Retina (tissue), 1 donor: ENCODE measurements around the gene SCAANT1.

ENCODE experiments used
- DNase-seq: peaks from one replicate; pipeline ENCODE4 v3.0.0-alpha.2; 2016

The SCAANT1 gene

DNA sequence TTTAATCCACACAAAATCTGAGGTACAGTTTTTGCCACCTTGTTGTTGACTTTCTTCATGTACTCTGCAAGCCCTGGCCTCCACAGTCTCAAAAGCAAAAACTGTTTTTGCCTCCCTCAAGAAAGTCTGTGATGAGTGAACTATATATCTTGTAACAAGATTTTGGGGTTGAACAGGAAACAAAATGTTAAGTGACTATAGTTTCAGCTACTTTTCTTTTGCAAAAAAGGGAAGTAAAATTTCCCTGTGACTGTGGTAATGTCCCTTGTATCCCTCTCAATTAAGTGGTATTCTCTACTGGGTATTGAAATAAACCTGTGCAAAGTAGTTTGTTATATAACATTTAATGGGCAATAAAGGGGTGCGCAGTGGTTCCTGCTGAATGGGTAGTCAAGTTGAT is 21.3 kb upstream of the SCAANT1 start:
- DNase-seq, result no peak

DNA sequence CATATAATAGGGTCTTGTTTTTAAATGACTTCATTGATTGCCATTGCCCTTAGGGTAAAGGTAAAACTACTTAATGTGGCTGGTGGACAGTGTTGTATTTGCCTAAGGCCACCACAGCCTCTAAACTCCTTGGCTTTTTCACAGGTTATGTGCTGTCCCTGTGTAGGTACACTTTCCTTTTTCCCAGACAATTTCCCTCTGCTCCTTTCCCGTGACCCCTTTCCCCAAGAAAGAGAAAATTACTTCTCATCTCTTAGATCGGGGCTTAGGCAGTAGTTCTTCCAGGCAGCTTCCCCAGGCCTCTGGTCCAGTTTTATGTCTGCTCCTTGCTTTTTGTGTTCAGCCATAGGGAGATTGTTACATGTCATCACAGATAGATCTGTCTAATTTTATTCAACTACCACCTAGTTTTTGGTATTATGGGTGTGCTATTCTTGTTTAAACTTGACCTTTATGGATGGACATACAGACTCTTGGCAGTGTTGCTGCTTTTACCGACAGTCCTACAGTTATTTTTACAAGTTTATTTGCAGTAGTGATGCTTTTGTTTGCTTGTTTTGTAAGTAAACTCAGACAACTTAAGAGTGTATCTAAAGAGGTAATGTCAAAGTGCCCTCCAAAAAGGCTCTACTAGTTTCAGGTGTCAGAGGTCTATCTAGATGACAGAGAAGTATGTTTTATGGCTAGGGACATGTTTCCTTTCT is 20.5 kb upstream of the SCAANT1 start:
- no peak for DNase-seq

GRCh38 chr3:63931290-63931689 is 19.1 kb upstream of the SCAANT1 start:
- DNase-seq, result no peak

- no peak for DNase-seq
These were observed 15.5 kb upstream of the SCAANT1 start for GRCh38 chr3:63927422-63928280.

GRCh38 chr3:63926309-63926708 is 14.1 kb upstream of the SCAANT1 start:
- no peak for DNase-seq

GRCh38 chr3:63922491-63923199 is 10.5 kb upstream of the SCAANT1 start:
- DNase-seq, result no peak

DNA sequence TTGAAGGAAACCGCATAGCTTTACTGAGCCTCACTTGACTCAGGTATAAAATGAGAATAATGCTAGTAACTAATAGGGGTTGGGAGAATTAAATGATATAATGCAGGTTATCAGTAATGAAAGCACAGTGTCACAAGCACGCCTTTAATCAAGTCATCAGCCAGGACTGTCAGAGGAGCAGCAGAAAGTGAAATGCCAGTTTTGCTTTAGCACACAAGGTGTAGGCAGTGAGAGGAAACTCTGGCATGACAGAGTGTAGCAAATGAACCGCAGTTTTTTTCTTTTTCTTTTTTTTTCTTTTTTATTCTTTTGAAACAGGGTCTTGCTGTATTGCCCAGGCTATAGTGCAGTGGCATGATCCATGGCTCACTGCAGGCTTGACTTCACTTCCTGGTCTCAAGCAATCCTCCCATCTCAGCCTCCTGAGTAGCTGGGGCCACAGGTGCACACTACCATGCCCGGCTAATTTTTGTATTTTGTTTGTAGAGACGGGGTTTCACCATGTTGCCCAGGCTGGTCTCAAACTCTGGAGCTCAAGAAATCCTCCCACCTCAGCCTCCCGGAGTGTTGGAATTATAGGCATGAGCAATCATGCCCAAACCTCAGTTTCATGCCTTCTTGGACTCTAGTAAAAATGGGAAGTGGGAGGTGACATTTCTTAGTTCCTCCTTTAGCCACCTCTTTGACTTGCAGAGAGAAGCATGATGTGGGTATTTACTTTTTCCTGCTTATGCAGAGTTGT is 9.7 kb upstream of the SCAANT1 start:
- DNase-seq, result no peak

- no peak for DNase-seq
These were observed 7.8 kb upstream of the SCAANT1 start for GRCh38 chr3:63920001-63920400.

DNA sequence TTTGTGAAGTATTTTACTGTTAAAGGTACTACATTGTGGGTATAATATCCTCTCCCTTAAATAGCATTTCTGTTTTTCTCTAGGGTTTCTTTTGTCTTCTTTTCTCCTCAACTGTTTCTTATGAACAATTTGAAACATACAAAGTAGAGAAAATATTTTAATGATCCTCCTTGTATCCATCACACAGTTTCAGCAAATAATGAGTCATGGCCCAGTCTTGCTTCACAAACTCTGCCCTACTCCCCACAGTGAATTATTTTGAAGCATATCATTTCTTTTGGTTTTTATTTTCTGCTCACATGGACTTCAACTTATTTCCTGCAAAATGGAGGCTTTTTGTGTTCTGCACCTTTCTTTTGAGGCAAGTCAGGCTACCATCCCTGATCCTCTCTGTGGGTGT is 6.1 kb upstream of the SCAANT1 start:
- DNase-seq, result no peak

DNA sequence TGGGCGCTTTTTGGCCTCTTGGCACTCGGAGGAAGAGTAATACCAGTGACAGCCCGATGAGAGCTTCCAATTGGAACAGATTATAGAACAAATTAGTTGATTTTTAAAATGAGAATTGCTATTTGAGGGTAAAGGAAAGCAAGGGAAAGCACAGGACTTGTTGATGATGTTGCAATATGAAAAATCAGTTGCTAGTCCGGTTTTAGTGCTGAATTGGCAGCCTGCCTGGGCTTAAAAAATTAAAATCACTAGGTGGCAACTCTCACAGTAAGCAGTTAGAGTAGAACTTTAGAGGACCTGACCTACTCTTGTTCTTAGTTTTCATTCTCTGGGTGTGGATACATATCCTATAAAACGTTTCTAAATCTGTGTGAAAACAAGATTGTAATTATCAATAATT is 2.1 kb upstream of the SCAANT1 start:
- DNase-seq, result no peak

GRCh38 chr3:63912768-63913588 is 795 bp upstream of the SCAANT1 start:
- DNase-seq, result peak; percentile 61

GRCh38 chr3:63911509-63911872 is 692 bp downstream of the SCAANT1 start:
- no peak for DNase-seq

DNA sequence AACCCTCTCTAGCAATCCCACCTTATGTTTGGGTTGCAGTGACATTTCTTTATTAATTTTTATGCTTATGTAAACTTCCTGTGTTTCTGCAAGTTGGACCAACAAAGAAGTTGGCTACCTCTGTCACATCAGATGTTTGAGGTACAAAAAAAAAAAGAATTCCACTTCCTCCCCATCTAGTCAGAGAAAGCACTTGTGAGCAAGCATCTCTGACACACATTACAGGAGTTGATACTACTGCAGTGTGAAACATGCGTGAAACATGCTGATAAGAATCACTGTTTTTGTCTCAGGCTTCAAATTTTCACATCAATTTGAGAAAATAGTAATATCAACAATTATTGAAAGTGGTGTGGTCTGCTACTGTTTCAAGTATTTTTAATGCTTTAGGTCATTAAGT is 1.3 kb downstream of the SCAANT1 start:
- no peak for DNase-seq

GRCh38 chr3:63910001-63910400 is 2.2 kb downstream of the SCAANT1 start:
- no peak for DNase-seq

- no peak for DNase-seq
These were observed 2.8 kb downstream of the SCAANT1 start for GRCh38 chr3:63909431-63909830.

DNA sequence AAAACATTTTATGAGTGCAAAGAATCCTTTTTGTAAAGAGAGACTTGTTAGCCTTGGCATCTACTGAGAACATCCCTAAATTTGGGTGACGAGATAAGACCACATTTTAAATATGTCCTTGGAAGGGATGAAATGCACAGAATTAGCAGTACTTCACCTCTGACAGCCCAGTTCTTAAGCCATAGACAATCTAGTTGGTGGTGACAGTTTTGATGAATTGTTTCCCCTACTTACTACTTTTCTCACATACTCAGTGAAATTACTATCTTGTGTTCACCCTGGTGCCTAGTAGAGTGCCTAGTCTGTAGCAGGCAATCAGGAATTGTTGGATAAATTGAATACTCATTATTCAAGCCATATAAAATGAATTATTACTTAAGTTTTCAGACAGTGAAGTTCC is 3.4 kb downstream of the SCAANT1 start:
- DNase-seq, result no peak

GRCh38 chr3:63908081-63908736 is 4.0 kb downstream of the SCAANT1 start:
- DNase-seq, result no peak

- DNase-seq, result no peak
These were observed 6.2 kb downstream of the SCAANT1 start for GRCh38 chr3:63905731-63906620.

GRCh38 chr3:63900459-63900858 is 11.7 kb downstream of the SCAANT1 start:
- no peak for DNase-seq

- no peak for DNase-seq
These were observed 12.2 kb downstream of the SCAANT1 start for GRCh38 chr3:63900010-63900409.
